Hepatocyte (in vitro differentiated cells): ENCODE results near the gene HDGFL2.

Experiments used
- CTCF ChIP-seq: fragments of 200-600 bp; sonication (generic); IDR thresholded peaks from 2 replicates; pipeline ENCODE4 v1.5.1; 2016; ENCODE audit warnings: antibody characterized with exemption, mild to moderate bottlenecking; ENCODE audit not compliant: poor library complexity
- EZH2 ChIP-seq: fragments of 200-600 bp; sonication (generic); IDR thresholded peaks from 2 replicates; pipeline ENCODE4 v1.6.1; 2016; ENCODE audit warnings: antibody characterized with exemption, mild to moderate bottlenecking, borderline replicate concordance
- EZH2phosphoT487 ChIP-seq: fragments of 200-600 bp; sonication (generic); IDR thresholded peaks from one replicate; pipeline ENCODE4 v1.6.1; 2018; ENCODE audit warnings: antibody characterized with exemption, mild to moderate bottlenecking, low read depth, moderate library complexity; ENCODE audit not compliant: unreplicated experiment, severe bottlenecking

GRCh38 chr19:4445963-4446703 lies 26.0 kb upstream of the HDGFL2 start:
- TF ChIP-seq CTCF (no peak), EZH2phosphoT487 (no peak), EZH2 (no peak)
